MM.1S (cell line): ENCODE data around the gene SPHKAP.

Source experiments
- DNase-seq: peaks from one replicate; pipeline ENCODE4 v3.0.0-alpha.2; 2015
- H2AFZ ChIP-seq: fragments of 300-600 bp; sonication (generic); 2 replicates; pipeline ENCODE4 v1.6.0; 2016; ENCODE audit warnings: antibody characterized with exemption, low read length
- H3F3A ChIP-seq: fragments of 300-600 bp; sonication (generic); 2 replicates; pipeline ENCODE4 v1.6.1; 2016; ENCODE audit warnings: mild to moderate bottlenecking, antibody characterized with exemption, low read length, moderate library complexity, mixed read lengths; ENCODE audit not compliant: insufficient read depth
- H3K27ac ChIP-seq: fragments of 300-600 bp; sonication (generic); 2 replicates; pipeline ENCODE4 v1.5.1; 2016; ENCODE audit warnings: mild to moderate bottlenecking, low read length
- H3K27me3 ChIP-seq: fragments of 300-600 bp; sonication (generic); replicated peaks from 2 replicates; pipeline ENCODE4 v1.6.0; 2016; ENCODE audit warnings: low read length; ENCODE audit not compliant: insufficient read depth
- H3K36me3 ChIP-seq: fragments of 300-600 bp; sonication (generic); replicated peaks from 2 replicates; pipeline ENCODE4 v1.6.1; 2016; ENCODE audit warnings: mild to moderate bottlenecking, low read length, mixed read lengths; ENCODE audit not compliant: insufficient read depth
- H3K4me1 ChIP-seq: fragments of 300-600 bp; sonication (generic); 2 replicates; pipeline ENCODE4 v1.6.1; 2016; ENCODE audit warnings: low read length, mixed read lengths
- H3K4me2 ChIP-seq: fragments of 300-600 bp; sonication (generic); 2 replicates; pipeline ENCODE4 v1.6.0; 2016; ENCODE audit warnings: low read depth, low read length
- H3K4me3 ChIP-seq: fragments of 300-600 bp; sonication (generic); 2 replicates; pipeline ENCODE4 v1.5.1; 2016; ENCODE audit warnings: low read length, mixed read lengths
- H3K79me2 ChIP-seq: fragments of 300-600 bp; sonication (generic); 2 replicates; pipeline ENCODE4 v1.6.1; 2016; ENCODE audit warnings: mixed run types, low read length, mixed read lengths
- H3K9ac ChIP-seq: fragments of 300-600 bp; sonication (generic); 2 replicates; pipeline ENCODE4 v1.6.1; 2016; ENCODE audit warnings: low read length, mixed read lengths
- H3K9me2 ChIP-seq: fragments of 300-600 bp; sonication (generic); replicated peaks from 2 replicates; pipeline ENCODE4 v1.6.1; 2016; ENCODE audit warnings: mild to moderate bottlenecking, low read length, mixed read lengths; ENCODE audit not compliant: insufficient read depth
- H3K9me3 ChIP-seq: fragments of 300-600 bp; sonication (generic); replicated peaks from 2 replicates; pipeline ENCODE4 v1.6.1; 2016; ENCODE audit warnings: mild to moderate bottlenecking, low read length, mixed read lengths; ENCODE audit not compliant: insufficient read depth
- H4K20me1 ChIP-seq: fragments of 300-600 bp; sonication (generic); 2 replicates; pipeline ENCODE4 v1.6.1; 2016; ENCODE audit warnings: mild to moderate bottlenecking, low read length, moderate library complexity, mixed read lengths; ENCODE audit not compliant: insufficient read depth
- EZH2 ChIP-seq: fragments of 300-600 bp; sonication (generic); optimal IDR thresholded peaks from 2 replicates; pipeline ENCODE3; 2017; ENCODE audit warnings: low read depth, mild to moderate bottlenecking, antibody characterized with exemption, low read length, mixed read lengths
- EZH2phosphoT487 ChIP-seq: fragments of 300-600 bp; sonication (generic); IDR thresholded peaks from 2 replicates; pipeline ENCODE4 v1.6.1; 2018; ENCODE audit warnings: antibody characterized with exemption, low read length
- TF ChIP-seq, protein P1 (sequence below): fragments of 300-600 bp; sonication (generic); IDR thresholded peaks from 2 replicates; pipeline ENCODE4 v1.5.1; 2016; ENCODE audit warnings: antibody characterized with exemption, low read length, mixed read lengths

SPHKAP gene

DNA sequence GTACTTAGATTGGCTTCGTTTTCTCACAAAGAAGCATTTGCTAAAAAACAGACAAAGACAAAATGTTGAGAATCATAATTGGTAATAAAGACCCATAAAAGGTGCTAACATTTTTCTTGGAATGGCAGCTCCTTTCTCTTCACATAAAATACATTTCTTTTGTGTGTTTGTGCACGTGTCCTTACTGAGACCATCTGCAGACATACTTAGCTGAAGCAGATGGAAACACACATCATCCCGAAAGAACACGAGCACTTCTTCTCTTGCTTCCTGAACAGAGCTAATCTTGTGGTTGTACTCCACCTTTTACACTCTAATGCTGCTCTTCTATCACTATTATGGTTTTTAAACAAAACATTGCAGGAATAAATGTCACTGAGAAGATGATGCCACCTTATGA lies 142.5 kb downstream of the SPHKAP start:
- H3K79me2 ChIP-seq, result no peaks in the 10 kb centered on the region
- no peaks in the 10 kb centered on the region for H3K4me1 ChIP-seq
- no peak overlapping the region for H3K4me2 ChIP-seq
- H2AFZ ChIP-seq, result no peak overlapping the region
- no peak overlapping the region for H3K4me3 ChIP-seq
- H3K36me3 ChIP-seq, result no peaks in the 10 kb centered on the region
- H3K9ac ChIP-seq, result no peak overlapping the region
- no peaks in the 10 kb centered on the region for H4K20me1 ChIP-seq
- no peak overlapping the region for H3K27ac ChIP-seq
- H3F3A ChIP-seq, result no peaks in the 10 kb centered on the region
- no peak for DNase-seq
- no peaks in the 10 kb centered on the region for H3K9me3 ChIP-seq
- TF ChIP-seq, protein P1, sequence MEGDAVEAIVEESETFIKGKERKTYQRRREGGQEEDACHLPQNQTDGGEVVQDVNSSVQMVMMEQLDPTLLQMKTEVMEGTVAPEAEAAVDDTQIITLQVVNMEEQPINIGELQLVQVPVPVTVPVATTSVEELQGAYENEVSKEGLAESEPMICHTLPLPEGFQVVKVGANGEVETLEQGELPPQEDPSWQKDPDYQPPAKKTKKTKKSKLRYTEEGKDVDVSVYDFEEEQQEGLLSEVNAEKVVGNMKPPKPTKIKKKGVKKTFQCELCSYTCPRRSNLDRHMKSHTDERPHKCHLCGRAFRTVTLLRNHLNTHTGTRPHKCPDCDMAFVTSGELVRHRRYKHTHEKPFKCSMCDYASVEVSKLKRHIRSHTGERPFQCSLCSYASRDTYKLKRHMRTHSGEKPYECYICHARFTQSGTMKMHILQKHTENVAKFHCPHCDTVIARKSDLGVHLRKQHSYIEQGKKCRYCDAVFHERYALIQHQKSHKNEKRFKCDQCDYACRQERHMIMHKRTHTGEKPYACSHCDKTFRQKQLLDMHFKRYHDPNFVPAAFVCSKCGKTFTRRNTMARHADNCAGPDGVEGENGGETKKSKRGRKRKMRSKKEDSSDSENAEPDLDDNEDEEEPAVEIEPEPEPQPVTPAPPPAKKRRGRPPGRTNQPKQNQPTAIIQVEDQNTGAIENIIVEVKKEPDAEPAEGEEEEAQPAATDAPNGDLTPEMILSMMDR, result no peak
- TF ChIP-seq EZH2phosphoT487 (no peak), EZH2 (no peak)
- no peaks in the 10 kb centered on the region for H3K9me2 ChIP-seq
- no peaks in the 10 kb centered on the region for H3K27me3 ChIP-seq

DNA sequence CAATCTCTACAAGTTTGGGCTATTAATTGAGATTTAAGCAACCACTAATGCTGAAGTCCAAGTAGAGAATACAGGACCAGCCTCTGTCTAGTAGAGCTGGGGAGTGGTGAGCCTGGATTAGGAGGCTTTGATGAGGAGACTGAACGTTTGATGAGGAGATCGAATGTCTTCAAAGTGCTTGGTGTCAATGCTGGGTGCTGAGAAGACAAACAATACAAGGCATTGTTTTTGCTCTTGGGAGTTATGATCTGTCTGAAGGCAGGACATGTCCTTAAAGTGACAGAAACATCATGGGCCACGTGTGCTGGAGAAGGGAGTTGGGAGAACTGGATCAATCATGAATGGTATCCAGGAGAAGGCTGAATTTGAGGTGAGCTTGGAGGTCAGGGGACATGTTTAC lies 143.6 kb downstream of the SPHKAP start:
- no peaks in the 10 kb centered on the region for H3K9me3 ChIP-seq
- H3K9ac ChIP-seq, result no peak overlapping the region
- no peaks in the 10 kb centered on the region for H3K9me2 ChIP-seq
- no peaks in the 10 kb centered on the region for H3K4me1 ChIP-seq
- no peak overlapping the region for H2AFZ ChIP-seq
- H3K27me3 ChIP-seq, result no peaks in the 10 kb centered on the region
- H3K4me3 ChIP-seq, result no peak overlapping the region
- H3K27ac ChIP-seq, result no peak overlapping the region
- no peak for DNase-seq
- no peaks in the 10 kb centered on the region for H3F3A ChIP-seq
- H3K4me2 ChIP-seq, result no peak overlapping the region
- no peak for TF ChIP-seq EZH2
- no peak for TF ChIP-seq EZH2phosphoT487
- TF ChIP-seq, protein P1, result no peak
- H3K36me3 ChIP-seq, result no peaks in the 10 kb centered on the region
- H4K20me1 ChIP-seq, result no peaks in the 10 kb centered on the region
- H3K79me2 ChIP-seq, result no peaks in the 10 kb centered on the region

DNA sequence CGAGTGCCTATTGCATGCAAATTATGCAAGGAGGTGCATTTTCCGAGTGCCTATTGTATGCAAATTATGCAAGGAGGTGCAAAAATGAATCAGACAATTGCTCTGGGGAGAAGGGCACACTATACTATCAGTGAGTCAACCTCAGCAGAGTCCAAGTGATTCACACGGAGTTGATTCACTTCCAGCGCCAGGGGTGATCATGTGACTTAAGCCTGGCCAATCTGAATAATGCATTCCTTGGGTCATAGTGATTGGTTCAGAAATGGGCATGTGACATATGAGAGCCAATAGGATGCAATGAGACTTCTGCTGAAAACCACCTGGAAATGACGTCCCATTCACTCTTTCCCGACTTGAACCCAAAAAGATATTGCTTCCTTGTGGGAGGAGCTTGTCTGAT lies 157.9 kb downstream of the SPHKAP start:
- DNase-seq, result no peak
- Histone ChIP-seq H3K9ac (no peak overlapping the region), H3K9me3 (no peaks in the 10 kb centered on the region)

More for the DNA sequence above, 157.9 kb downstream of the SPHKAP start:
- no peaks in the 10 kb centered on the region for H3F3A ChIP-seq
- H3K9me2 ChIP-seq, result no peaks in the 10 kb centered on the region
- H3K4me1 ChIP-seq, result no peaks in the 10 kb centered on the region
- H3K36me3 ChIP-seq, result no peaks in the 10 kb centered on the region
- H2AFZ ChIP-seq, result no peak overlapping the region
- no peak overlapping the region for H3K27ac ChIP-seq
- no peak overlapping the region for H3K4me3 ChIP-seq
- no peaks in the 10 kb centered on the region for H4K20me1 ChIP-seq
- H3K79me2 ChIP-seq, result no peaks in the 10 kb centered on the region
- H3K27me3 ChIP-seq, result no peaks in the 10 kb centered on the region
- TF ChIP-seq, protein P1, result no peak
- TF ChIP-seq EZH2 (no peak), EZH2phosphoT487 (no peak)
- H3K4me2 ChIP-seq, result no peak overlapping the region
